Suprapubic skin (tissue), 4 donors: ENCODE results near the gene GREM2.

Experiments
- CTCF ChIP-seq, 2 donors: fragments of 200-600 bp in 1 of 2; fragments of 450-650 bp in 1 of 2; sonication (generic) in 1 of 2; IDR thresholded peaks; one replicate each; pipeline ENCODE4 v1.5.1; 2016 to 2019; ENCODE audit warnings: antibody characterized with exemption in 2 of 2, mild to moderate bottlenecking in 1 of 2, moderate library complexity in 1 of 2
- EP300 ChIP-seq: sonication (generic); formaldehyde crosslinking; IDR thresholded peaks from one replicate; pipeline ENCODE4 v1.6.1; 2017; ENCODE audit warnings: antibody characterized with exemption
- POLR2A ChIP-seq, 2 donors: fragments of 450-650 bp; IDR thresholded peaks; one replicate each; pipeline ENCODE4 v1.6.1; 2017; ENCODE audit warnings: antibody characterized with exemption in 2 of 2, mild to moderate bottlenecking in 2 of 2, moderate library complexity in 2 of 2
- POLR2AphosphoS5 ChIP-seq, 3 donors: sonication (generic); formaldehyde crosslinking; IDR thresholded peaks; one replicate each; pipeline ENCODE4 v1.6.1; 2017; ENCODE audit warnings: antibody characterized with exemption in 3 of 3

GRCh38 chr1:240499012-240499411 lies 112.9 kb downstream of the GREM2 start:
- TF ChIP-seq CTCF (IDR thresholded peaks at IDR 0.05), result no peak
- TF ChIP-seq POLR2A (IDR thresholded peaks at IDR 0.05), result no peak
- no peak for TF ChIP-seq EP300
- no peak for TF ChIP-seq POLR2AphosphoS5 (IDR thresholded peaks at IDR 0.05)
